ENCODE data around the gene KRT38. TPM values are rescaled to one million over a fixed set of nuclear protein-coding genes. Genes with fewer than 3 reads are reported as not detected.
"Not testable (repeated sequence)": the region's sequence is repeated elsewhere in the genome, so short reads cannot be mapped to it uniquely, and the experiment has no call there.

The KRT38 gene
- total RNA-seq, 1 donor from 2014 or later = not detected

DNA sequence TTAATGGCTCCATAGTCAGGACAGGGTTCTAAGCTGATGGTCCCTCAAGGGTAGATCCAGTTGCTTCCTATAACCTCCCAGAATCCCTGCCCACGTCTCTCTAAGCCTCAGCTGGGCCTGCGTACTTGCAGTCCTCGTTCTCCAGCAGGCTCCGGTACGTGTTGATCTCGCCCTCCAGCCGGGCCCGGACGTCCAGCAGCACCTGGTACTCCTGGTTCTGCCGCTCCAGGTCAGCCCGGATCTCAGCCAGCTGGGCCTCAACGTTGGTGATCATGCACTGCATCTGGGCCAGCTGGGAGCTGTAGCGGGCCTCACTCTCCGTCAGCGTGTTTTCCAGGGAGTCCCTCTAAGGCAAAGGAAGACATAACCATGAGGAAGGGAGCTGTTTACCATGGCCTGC is 21.9 kb upstream of the KRT38 start:
- DNase-seq (ENCODE audit: low read depth, low spot score) = no peak

- no peak for DNase-seq (ENCODE audit: low read depth, low spot score)
These were observed 16.9 kb upstream of the KRT38 start for GRCh38 chr17:41457676-41458075.

- no peak for DNase-seq (ENCODE audit: low read depth, low spot score)
These were observed 15.4 kb upstream of the KRT38 start for GRCh38 chr17:41456204-41456603.

DNA sequence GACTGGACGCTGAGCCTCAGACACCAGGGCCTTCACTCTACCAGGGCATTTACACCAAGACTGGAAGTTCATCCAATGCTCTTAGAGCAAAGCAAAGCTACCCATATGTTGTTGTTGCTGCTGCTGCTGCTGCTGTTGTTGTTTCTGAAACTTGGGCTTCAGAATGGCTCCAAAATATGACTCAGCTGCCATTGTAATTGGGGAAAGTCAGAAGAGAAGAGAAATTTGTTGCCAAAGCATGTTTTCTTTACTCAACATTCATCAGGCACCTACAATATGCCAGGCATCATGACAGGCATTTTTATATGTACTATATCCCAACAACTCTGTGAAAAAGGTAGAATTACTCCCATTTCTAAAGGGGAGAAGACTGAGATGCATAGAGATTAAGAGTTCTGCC is 14.5 kb upstream of the KRT38 start:
- DNase-seq (ENCODE audit: low read depth, low spot score) = no peak

DNA sequence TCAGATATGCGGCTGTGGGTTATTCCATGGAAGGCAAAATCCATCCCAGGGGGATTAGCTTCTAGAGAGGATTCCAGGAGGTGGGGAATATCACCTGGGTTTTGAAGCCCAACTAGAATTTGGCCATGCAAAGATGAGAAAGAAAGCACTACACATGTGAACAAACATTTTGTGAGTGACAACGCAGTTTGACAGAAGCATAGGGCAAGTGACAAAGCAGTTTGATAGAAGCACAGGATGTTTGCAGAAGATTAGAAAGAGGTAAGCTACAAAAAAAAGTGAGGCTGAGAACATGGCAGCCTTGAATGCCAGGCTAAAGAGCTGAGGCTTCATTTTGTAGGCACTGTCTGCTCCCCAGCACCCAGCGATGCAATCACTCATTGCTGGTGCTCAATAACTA is 12.3 kb upstream of the KRT38 start:
- DNase-seq (ENCODE audit: low read depth, low spot score) = no peak

DNA sequence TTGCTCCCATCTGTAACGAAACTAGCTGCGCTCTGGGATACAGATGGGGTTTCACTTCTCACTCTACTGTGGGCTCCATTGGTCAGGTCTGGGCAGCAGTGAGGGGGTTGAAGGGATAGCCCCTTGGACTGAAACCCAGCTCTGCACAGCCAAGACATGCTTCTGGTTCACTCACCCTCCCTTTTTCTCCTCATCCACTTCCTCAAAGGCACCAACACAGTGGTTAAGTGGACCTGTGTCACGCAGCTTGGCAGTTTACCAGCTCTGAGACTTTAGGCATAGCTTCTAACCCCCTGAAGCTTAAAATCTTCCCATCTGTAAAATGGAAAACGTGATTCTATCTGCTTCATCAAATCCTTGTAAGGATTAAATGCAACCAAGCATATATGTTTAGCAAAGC is 11.5 kb upstream of the KRT38 start:
- DNase-seq (ENCODE audit: low read depth, low spot score) = no peak

DNA sequence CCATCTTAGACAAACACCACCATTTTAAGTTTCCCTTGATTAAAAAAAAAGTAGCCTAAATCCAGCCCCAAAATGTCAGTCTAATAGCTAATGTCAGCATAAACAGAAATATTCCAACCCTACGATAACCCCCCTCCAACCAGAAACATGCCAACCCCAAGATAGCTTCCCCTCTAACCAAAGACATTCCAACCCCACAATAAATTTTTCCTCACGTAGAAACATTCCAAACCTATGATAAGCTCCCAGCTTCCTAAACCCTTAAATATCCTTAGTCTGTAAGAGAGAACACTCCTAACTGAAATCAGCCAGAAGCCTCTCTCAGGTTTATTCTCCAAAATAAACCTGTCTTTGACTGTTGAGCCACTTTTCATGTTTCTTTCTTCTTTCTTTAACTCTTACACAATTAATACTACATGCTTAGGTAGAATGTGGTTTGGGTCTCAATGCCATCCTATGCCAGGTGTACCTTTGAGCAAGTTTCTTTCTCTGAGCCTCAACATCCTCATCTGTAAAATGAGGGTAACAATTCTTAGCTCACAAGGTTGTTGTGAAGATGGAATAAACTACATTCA is 10.5 kb upstream of the KRT38 start:
- DNase-seq (ENCODE audit: low read depth, low spot score) = no peak

DNA sequence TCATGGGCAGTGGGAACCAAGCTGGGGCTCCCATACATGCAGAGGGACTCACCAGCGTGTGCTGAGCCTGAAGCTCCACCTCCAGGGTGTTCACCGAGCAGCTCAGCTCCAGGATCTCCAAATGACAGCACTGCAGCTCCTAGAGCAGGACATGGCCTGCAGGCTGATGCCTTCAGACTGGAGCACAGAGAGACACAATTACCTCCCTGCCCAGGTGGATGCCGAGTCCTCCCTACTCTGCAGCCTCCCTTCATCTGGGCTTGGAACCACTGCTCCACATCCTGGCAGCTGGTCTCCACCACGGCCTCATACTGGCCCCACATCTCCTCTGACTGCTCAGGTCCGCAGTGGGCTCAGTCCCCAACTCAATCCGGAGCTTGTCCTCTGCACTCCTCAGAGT is 8.2 kb upstream of the KRT38 start:
- no peak for DNase-seq (ENCODE audit: low read depth, low spot score)

- DNase-seq (ENCODE audit: low read depth, low spot score) = no peak
These were observed 7.7 kb upstream of the KRT38 start for GRCh38 chr17:41448506-41448905.

DNA sequence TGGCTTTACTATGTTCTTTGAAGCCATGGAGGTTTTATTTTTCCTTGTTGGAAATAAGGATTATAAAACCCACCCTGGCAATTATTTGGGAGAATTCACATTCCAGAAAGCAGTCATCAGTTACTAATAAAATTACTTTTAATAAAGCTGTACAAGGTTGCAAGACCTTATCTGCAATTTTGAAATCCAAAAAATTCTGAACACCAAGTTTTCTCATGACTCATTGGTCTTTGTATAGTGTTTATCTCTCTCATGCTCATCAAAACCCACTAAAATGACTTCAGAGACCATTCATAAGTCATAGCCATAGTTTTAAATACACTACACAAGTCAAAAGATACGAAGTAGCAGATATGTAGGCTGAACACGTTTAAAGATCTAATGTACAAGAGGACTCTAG is 6.0 kb upstream of the KRT38 start:
- DNase-seq (ENCODE audit: low read depth, low spot score) = no peak

- no peak for DNase-seq (ENCODE audit: low read depth, low spot score)
These were observed 3.9 kb upstream of the KRT38 start for GRCh38 chr17:41444640-41445039.

- no peak for DNase-seq (ENCODE audit: low read depth, low spot score)
These were observed 3.4 kb upstream of the KRT38 start for GRCh38 chr17:41444186-41444585.

- no peak for DNase-seq (ENCODE audit: low read depth, low spot score)
These were observed 2.0 kb upstream of the KRT38 start for GRCh38 chr17:41442739-41443138.

- no peak for DNase-seq (ENCODE audit: low read depth, low spot score)
These were observed 1.4 kb downstream of the KRT38 start for GRCh38 chr17:41439375-41439774.

DNA sequence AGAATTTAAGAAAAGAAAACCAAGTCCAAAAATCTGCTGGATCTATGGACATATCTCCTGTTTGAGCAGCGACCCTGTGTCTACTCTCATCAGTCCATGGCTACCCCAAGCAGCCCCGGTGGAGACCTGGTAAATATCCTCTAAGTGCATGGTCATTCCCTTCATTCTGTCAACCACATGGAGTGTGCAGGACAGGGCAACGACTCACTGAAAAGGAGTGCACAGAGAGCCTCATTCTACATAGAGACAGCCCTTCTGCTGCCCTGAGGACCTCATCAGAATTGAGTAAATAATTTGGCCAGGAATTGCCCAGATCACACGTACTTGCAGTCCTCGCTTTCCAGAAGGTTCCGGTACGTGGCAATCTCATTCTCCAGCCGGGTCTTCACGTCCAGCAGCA is 3.0 kb downstream of the KRT38 start:
- DNase-seq (ENCODE audit: low read depth, low spot score) = no peak

- DNase-seq (ENCODE audit: low read depth, low spot score) = no peak
These were observed 3.5 kb downstream of the KRT38 start for GRCh38 chr17:41437254-41437653.

GRCh38 chr17:41434415-41434814 is 6.4 kb downstream of the KRT38 start:
- no peak for DNase-seq (ENCODE audit: low read depth, low spot score)

DNA sequence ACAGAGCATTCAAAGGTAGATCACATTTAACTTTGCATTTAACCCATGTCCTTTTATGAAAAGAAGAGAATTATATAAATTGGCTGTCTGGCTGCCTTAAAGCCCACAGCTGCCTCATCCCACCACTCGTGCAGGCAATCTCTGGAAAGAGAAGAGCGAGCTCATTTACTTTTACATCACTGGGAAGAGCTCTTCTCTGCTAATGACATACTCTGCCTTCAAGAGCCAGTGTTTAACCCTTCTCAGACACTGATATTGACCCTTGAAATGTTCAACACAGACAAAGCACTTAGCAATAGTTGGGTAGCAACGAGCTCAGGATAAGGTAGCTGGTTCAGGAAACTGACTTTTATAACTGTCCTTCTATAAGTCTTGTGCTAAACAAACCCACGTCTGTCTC is 6.8 kb downstream of the KRT38 start:
- DNase-seq (ENCODE audit: low read depth, low spot score) = no peak

DNA sequence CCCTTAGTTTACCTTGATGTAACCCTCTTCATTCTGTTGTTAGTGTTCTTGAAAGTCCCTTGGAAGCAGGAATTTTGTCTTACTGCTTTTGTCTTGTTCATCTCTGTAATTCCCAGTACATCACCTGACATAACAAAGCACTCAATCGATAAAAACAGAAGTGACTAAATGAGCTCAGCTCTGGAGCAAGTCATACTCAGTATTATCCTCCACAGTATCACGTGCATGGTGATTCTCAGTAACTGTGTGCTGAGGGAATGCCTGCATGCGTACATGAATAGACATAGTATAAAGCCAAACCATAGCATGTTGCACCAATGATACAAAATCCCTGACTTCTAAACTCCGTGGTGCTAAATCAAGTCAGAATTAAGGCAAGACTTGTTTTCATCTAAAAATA is 7.2 kb downstream of the KRT38 start:
- DNase-seq (ENCODE audit: low read depth, low spot score) = no peak

GRCh38 chr17:41430376-41430775 is 10.4 kb downstream of the KRT38 start:
- not testable (repeated sequence) for DNase-seq (ENCODE audit: low read depth, low spot score)

DNA sequence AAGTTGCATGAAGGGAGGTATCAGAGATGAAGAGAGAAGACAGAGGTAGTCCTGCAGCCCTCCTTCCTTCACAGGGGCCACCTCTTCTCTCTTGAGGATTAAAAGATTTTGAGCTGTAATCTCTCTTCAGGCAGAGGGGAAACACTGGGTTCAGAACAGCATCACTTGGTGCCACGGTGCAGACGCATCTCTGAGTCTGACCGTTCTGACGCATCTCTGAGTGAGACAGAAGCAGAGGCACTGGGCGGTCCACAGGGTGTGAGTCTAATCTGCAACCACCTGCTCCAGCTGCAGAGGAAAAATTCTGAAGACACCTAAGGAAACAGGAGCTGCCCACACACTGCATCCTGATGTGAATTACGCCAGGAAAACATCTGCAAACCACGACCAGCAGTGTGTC is 11.1 kb downstream of the KRT38 start:
- no peak for DNase-seq (ENCODE audit: low read depth, low spot score)

DNA sequence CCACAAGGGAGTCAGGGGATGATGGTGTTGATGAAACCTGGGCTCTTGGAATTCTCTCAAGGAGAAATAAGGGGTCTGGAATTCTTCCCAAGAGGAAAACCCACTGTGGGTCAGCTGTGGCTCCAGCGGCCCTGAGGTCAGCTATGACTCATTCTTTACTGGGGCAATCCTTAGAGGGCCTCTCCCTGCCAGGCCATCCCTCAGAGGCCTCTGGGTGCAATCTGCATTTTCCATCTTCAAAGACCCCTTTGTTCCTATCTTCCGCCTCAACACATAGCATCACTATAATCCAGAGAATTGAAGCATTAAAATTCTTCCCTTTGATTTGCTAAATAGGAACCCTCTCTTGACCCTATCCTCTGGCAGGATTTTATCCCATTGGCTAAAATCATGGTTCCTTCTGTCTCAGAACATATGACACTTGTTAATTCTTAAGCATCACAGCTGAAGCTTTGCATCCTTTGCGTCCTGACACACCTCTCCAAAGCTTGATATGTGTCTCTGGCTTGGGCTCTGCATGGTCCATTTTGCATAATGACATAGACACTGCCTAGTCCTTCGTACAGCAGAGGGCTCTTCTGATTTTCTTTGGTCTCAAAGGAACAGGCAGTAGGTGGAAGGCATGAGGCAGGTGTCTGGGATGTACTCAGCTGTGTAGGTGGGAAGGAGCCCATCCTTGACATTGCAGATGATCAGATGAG is 12.0 kb downstream of the KRT38 start:
- DNase-seq (ENCODE audit: low read depth, low spot score) = no peak

GRCh38 chr17:41424111-41424635 is 16.6 kb downstream of the KRT38 start, which contains the start of gene KRT37:
Gene KRT37 (minus strand): TSS chr17:41424585. CDS start chr17:41424523, 62 bp downstream.
- no peak for DNase-seq (ENCODE audit: low read depth, low spot score)

Measured in pulmonary artery endothelial cell (primary cell).